ENCODE measurements around the gene PPBP.
"Not testable (repeated sequence)": the region's sequence is repeated elsewhere in the genome, so short reads cannot be mapped to it uniquely, and the experiment has no call there.

The PPBP gene

DNA sequence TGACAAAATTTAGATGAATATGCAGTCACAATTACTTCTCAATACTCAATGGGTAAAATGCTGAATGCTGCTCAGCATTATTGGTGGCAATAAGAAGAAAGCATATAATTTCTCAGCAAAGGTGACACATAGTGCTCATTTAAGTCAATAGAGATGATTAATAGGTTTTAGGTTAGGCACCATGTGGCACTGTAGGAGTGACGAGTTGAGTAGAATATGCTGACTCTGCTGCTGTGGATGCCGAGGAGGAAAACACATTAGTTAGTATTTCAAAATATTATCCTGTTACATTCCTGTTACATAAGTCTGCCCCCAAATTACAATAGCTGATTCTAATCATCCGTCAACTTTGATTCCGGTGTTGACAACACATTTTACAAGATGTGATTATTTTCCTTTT is 24.1 kb upstream of the PPBP start:
- H3K4me3 ChIP-seq (ENCODE audit: low read length): no peak overlapping the region
- no peak for TF ChIP-seq ZNF274 (IDR thresholded peaks at IDR 0.05; ENCODE audit: low read depth, low read length)

DNA sequence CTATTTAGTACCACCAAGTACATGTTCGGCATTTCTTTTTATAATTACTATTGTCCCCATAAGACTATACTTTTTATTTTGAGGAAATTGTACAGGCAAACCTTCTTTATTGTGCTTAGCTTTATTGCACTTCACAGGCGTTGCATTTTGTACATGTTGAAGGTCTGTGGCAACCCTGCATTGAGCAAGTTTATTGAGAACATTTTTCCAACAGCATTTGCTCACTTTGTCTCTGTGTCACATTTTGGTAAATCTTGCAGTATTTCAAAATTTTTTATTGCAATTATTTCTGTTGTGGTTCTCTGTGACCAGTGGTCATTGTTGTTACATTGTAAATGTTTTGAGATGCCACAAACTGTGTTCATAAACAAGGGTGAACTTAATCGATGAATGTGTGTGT is 21.3 kb upstream of the PPBP start:
- H3K4me3 ChIP-seq (ENCODE audit: low read length): no peak overlapping the region
- no peak for TF ChIP-seq ZNF274 (IDR thresholded peaks at IDR 0.05; ENCODE audit: low read depth, low read length)

DNA sequence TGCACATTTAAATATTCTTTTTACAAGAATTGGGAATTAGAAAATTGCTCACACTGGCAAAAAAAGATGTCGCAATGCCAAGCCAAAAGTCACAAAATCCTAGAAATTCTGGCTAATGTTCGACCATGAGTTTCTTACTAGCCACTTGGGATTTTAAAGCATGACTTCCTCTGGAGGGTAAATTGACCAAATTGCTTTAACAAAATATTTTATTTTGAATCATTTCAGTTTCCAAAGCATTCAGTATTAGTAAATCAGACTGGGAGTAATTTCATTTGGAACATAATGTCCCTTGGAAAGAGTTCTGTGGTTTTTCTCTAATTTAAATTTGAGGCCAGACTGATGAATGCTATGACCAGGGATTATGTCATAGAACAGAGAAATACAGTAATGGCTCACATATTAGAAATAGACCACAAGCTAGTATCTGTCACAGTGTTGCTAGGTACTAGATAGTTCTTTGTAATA is 18.1 kb upstream of the PPBP start:
- H3K4me3 ChIP-seq (ENCODE audit: low read length): no peak overlapping the region
- TF ChIP-seq ZNF274 (IDR thresholded peaks at IDR 0.05; ENCODE audit: low read depth, low read length): no peak

DNA sequence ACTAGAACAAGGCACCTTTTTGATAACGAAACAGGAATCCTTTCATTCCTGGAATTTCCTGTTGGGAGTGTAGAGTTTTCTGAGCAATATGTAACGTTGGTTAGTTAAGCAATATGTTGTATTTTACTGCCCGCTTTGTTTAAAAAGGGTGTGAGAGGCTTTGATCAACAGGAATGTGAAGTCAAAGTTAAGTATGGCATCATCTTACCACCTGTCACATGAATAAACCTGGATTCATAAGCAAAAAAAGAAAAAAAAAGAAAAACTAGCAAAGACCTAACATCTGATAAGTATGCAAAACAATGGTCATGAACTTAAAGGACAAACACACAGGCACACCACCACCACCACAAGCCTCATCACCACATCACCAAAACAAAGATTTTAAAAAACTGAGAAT is 17.5 kb upstream of the PPBP start:
- no peak overlapping the region for H3K4me3 ChIP-seq (ENCODE audit: low read length)
- TF ChIP-seq ZNF274 (IDR thresholded peaks at IDR 0.05; ENCODE audit: low read depth, low read length): no peak

DNA sequence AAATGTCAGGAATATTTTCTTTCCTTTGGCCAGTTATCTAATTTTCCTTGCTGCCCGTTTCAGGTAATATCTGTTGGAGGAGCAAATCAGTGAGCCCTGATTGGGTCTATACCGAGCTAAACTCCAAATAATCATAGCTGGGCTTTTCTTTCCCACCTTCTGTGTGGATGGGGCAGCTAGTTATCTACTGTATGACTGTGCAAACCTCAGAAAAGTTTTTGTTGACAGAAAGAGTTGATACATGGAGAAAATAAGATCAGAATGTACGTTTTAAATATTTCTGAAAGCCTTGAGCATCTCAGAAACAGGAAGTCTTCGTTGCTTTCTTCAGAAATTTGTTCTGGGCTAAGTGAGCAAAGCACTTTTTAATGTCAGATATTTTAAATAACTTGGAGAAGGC is 16.7 kb upstream of the PPBP start:
- no peak for TF ChIP-seq ZNF274 (IDR thresholded peaks at IDR 0.05; ENCODE audit: low read depth, low read length)

DNA sequence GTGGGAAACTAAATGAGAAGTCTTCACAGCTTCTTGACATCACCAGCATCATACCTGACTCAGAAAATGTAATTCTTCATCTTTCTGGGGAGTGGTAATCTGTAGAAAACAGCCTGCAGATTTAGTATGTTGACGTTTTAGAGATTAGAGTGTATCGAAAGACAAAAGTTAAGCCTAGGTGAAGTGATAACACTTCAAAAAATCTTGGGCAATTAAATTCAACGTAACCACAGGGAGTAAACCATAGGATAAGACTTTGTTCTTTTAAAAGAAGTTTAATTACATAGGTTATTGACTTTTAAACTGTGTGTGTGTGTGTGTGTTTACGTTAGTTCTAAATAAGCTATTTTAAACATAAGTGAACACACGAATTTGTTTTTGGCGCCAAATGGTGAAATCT is 12.3 kb upstream of the PPBP start:
- no peak for TF ChIP-seq ZNF274 (IDR thresholded peaks at IDR 0.05; ENCODE audit: low read depth, low read length)
- no peak overlapping the region for H3K4me3 ChIP-seq (ENCODE audit: low read length)

More for the DNA sequence above, 16.7 kb upstream of the PPBP start:
- no peak overlapping the region for H3K4me3 ChIP-seq (ENCODE audit: low read length)

DNA sequence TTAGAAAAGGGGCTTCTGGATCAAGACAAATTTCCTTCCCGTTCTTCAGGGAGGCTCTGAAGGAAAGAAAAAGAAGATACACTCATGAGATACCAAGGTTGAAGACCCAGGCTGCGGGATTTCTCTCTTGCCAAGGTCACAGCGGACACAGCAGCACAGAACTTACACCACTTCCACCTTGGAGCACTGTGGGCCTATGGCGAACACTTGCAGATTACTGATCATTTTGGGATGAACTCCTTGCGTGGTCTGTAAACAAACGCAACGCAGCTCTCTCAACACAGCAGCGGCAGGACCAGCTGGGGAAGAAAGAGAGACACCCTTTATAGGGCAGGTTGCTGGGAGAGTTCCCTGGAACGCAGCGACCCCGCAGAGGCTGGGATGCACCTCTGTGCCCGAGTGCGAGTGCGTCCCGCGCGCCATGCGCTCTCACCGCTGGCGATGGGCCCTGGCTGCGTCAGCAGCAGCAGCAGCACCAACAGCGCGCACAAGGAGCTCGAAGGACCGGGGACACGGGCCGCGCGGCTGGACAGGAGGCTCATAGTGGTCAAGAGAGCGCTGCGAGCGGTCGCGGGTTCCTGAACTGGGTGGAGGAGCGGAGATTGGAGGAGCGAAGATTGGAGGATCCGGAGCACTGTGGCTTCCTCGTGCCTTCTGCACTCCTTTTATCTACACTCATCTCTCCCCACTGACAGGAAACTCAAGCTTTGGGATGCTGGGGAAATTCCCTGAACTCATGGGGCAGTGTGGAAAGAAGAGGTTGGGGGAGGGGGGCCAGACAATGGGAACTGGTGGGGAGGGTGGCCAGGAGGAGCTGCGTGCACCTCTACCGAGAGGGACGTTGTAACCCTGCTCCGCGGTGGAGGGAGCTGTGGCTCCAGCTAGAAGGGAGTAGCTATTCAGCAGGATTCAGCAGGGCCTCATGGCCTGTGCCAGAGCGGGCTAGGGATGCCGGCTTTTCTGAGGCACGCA is 10.3 kb upstream of the PPBP start, which contains the start of gene CXCL5:
Gene CXCL5, minus strand, starts transcription at position 638 of the 972 bp plus-strand sequence. Its CDS starts 96 bp downstream, at position 542.
- no peak within 1 kb of the TSS for H3K4me3 ChIP-seq (ENCODE audit: low read length)
- TF ChIP-seq ZNF274 (IDR thresholded peaks at IDR 0.05; ENCODE audit: low read depth, low read length): no peak

DNA sequence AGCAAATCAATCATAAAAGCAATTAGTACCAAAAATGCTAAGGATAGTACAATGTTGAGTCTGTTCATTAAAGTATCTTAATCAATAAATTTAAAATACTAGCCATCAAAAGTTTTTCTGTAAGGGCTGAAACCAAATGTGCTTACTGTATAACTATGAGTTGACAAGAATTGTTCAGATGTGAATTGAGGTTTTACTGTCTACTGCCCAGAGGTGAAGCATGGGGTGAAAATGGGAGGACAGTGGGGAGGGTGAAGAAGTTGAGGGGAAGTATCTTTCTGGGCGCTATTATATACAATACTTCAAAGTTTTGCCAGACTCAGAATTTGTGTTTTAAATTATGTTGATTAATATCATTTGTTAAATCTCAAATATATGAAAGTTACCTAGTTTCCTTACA is 4.1 kb upstream of the PPBP start:
- no peak for TF ChIP-seq ZNF274 (IDR thresholded peaks at IDR 0.05; ENCODE audit: low read depth, low read length)
- no peak overlapping the region for H3K4me3 ChIP-seq (ENCODE audit: low read length)

DNA sequence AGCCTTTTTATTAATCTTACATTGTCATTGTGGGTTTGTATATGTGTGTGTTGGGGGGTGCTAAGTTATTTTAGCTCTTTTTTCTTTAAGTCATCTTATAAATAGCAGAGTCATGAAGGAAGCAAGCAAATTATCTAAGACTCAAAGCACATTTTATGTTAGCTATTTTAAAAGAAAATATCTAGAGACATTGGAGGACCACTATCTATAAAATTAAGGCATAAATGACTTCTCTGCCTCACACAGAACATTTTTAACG is 3.7 kb upstream of the PPBP start:
- TF ChIP-seq ZNF274 (IDR thresholded peaks at IDR 0.05; ENCODE audit: low read depth, low read length): no peak
- H3K4me3 ChIP-seq (ENCODE audit: low read length): no peak overlapping the region

DNA sequence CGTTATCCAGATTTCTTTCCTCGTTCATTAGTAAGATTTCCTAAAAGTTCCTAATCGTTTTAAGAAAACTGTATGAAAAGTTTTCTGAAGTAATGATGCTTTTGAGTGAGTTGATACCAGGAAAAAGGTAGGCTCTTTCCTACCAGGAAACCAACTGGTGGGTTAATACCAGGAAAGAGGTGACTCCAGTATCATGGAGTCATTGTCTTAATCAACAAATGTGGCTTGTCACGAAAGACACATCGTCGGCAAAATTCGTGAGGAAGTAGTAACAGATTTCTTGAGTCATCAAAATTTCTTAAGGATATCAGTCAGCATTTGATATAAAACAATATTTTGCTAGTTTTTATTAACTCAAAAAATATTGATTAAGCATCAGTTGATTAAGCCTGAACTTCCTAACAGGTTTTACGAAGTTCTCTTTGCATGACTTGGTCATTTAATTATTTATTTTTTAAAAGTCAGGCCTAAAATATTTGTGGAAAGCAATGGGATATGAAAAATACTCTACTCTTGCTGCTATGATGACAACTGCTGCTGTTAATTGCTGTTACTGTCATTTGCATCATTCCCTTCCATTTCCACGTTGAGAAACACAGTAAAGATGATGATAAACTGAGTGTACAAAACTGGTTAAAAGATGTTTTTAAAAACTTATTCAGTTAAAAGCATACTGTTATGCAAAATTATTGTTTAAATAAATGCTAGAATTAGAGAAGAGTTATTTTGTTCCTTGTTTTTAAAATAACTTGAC is 3.2 kb upstream of the PPBP start:
- no peak overlapping the region for H3K4me3 ChIP-seq (ENCODE audit: low read length)
- no peak for TF ChIP-seq ZNF274 (IDR thresholded peaks at IDR 0.05; ENCODE audit: low read depth, low read length)

DNA sequence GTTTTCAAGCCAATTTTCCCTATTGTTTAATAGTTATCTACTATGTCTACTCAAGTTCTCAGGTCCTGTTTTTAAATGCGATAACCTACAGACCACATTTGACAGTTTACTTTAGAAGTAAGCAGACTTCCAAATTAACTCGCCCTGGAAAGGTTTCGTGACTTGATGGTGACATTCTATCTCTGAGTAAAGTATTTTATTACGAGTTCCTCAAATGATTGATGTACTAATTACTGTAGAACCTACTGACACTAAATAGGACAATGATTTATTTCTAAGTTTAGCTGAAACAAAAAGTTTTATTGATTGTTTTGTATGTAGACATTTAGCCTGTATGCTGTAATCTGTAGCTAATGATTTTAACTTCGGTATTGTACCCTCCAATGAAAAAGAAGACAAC is 1.9 kb upstream of the PPBP start:
- TF ChIP-seq ZNF274 (IDR thresholded peaks at IDR 0.05; ENCODE audit: low read depth, low read length): no peak
- no peak overlapping the region for H3K4me3 ChIP-seq (ENCODE audit: low read length)

DNA sequence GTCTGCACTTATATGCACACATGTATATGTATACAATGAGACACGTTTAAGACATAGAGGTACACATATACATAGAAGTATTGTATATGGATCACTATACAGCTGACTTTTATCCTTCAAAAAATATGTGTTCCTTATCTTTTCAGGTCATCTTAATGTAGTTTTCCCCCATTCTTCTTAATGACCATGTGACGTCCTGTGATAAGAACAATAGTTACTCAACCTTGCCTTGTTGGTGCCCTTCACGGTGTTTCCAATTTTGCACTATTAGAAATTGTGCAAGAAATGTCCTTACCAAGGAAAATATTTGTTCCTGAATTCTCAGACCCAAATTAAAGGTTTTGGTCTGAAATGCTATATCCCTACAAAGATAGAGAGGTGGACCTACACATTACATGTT is 1.0 kb upstream of the PPBP start:
- TF ChIP-seq ZNF274 (IDR thresholded peaks at IDR 0.05; ENCODE audit: low read depth, low read length): no peak
- no peak overlapping the region for H3K4me3 ChIP-seq (ENCODE audit: low read length)

DNA sequence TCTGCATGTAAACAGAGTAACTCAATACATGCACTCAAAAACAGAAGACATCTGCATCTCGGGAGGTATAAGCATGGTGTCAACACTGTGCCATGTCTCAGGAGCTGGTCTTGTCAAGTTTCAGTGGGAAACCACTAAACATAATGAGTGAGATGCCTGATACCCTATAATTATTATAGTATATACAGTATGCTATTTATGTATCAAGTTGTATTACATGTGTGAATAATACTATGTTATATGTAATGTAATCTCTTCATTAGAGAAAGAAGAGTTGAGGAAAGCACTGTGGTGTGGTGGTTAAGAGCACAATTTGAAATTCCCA is 2.5 kb downstream of the PPBP start:
- no peak for TF ChIP-seq ZNF274 (IDR thresholded peaks at IDR 0.05; ENCODE audit: low read depth, low read length)

DNA sequence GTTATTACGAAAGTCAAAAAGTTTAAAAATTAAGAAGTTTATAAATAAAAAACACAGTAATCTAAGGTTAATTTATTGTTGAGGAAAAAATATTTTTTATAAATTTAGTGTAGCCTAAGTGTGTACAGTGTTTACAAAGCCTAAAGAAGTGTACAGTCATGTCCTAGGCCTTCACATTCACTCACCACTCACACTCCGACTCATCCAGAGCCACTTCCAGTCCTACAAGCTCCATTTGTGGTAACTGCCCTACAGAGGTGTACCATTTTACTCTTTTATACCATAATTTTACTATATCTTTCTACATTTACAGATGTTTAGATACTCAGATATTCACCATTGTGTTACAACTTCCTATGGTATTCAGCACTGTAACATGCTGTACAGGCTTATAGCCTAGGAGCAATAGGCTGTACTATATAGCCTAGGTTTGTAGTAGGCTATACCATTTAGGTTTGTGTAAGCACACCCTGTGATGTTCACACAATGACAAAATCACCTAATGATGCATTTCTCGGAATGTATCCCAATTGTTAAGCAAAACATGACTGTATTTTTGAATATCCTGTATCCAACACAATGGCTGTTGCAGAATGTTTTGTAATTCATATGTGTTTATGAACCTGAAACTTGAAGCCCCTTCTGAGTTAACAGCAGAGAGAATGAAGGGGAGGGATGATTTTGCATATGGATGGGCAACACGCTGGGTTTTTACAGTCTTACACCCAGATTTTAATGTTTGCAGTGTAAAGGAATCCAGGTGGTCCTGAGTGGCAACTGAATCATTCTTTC is 3.1 kb downstream of the PPBP start:
- no peak for TF ChIP-seq ZNF274 (IDR thresholded peaks at IDR 0.05; ENCODE audit: low read depth, low read length)
- H3K4me3 ChIP-seq (ENCODE audit: low read length): no peak overlapping the region

More for the DNA sequence above, 2.5 kb downstream of the PPBP start:
- no peak overlapping the region for H3K4me3 ChIP-seq (ENCODE audit: low read length)

DNA sequence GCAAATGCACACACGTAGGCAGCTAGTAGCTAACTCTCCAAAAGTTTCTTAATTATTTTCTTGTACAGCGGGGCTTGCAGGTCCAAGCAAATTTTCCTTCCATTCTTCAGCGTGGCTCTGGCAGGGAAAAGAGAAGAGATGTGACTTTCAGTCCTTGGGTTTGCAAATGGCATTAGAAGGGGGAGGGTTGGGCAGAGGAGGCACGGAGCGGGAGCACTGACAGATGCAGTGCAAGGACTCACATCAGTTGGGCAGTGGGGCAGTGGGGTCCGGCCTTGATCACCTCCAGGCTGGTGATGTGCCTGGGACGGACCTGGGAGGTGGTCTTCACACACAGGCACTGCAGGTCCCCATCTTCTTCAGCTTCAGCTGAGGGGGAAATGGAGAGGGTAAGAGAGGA is 6.8 kb downstream of the PPBP start:
- not testable (repeated sequence) for H3K4me3 ChIP-seq (ENCODE audit: low read length)

Data from GM08714 (cell line).